ENCODE results near the gene NEURL1.

Gene NEURL1

GRCh38 chr10:103553743-103554487 is 60.4 kb downstream of the NEURL1 start:
- no peak for DNase-seq (ENCODE audit: low spot score)
- in situ Hi-C loops (cut with MboI; ENCODE audit: low pct_unique_long_range_greater_than_20kb, low sequenced_read_pairs, unreplicated experiment), result no loop called here
- TF ChIP-seq, protein P1, sequence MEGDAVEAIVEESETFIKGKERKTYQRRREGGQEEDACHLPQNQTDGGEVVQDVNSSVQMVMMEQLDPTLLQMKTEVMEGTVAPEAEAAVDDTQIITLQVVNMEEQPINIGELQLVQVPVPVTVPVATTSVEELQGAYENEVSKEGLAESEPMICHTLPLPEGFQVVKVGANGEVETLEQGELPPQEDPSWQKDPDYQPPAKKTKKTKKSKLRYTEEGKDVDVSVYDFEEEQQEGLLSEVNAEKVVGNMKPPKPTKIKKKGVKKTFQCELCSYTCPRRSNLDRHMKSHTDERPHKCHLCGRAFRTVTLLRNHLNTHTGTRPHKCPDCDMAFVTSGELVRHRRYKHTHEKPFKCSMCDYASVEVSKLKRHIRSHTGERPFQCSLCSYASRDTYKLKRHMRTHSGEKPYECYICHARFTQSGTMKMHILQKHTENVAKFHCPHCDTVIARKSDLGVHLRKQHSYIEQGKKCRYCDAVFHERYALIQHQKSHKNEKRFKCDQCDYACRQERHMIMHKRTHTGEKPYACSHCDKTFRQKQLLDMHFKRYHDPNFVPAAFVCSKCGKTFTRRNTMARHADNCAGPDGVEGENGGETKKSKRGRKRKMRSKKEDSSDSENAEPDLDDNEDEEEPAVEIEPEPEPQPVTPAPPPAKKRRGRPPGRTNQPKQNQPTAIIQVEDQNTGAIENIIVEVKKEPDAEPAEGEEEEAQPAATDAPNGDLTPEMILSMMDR (IDR thresholded peaks at IDR 0.05; ENCODE audit: extremely low read depth, insufficient read depth, missing control alignments), result no peak

- DNase-seq (ENCODE audit: low spot score), result no peak
- TF ChIP-seq, protein P1 (IDR thresholded peaks at IDR 0.05; ENCODE audit: extremely low read depth, insufficient read depth, missing control alignments), result no peak
- in situ Hi-C loops (cut with MboI; ENCODE audit: low pct_unique_long_range_greater_than_20kb, low sequenced_read_pairs, unreplicated experiment), result no loop called here
Measured at GRCh38 chr10:103554488-103555324, 61.2 kb downstream of the NEURL1 start.

DNA sequence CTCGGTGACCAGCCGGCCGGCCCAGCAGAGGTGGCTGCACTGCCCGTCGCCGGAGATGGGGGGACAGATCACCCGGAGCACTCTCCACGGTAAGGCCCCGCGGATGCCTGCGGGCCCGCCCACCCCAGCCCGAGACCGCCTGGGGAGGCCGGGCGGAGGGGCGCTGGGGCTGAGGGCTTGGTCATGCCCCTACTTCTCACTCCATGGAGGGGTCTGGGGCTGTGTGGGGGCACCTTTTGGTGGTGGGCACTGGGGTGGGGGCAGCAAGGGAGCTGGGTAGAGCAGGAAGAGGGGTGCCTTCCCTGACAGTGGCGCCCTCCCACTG is 61.8 kb downstream of the NEURL1 start:
- TF ChIP-seq, protein P1 (IDR thresholded peaks at IDR 0.05; ENCODE audit: extremely low read depth, insufficient read depth, missing control alignments), result no peak
- in situ Hi-C loops (cut with MboI; ENCODE audit: low pct_unique_long_range_greater_than_20kb, low sequenced_read_pairs, unreplicated experiment), result no loop called here
- no peak for DNase-seq (ENCODE audit: low spot score)

- in situ Hi-C loops (cut with MboI; ENCODE audit: low pct_unique_long_range_greater_than_20kb, low sequenced_read_pairs, unreplicated experiment), result no loop called here
- TF ChIP-seq, protein P1 (IDR thresholded peaks at IDR 0.05; ENCODE audit: extremely low read depth, insufficient read depth, missing control alignments), result no peak
- DNase-seq (ENCODE audit: low spot score), result no peak
Measured at GRCh38 chr10:103555712-103556111, 62.2 kb downstream of the NEURL1 start.

GRCh38 chr10:103556383-103557007 is 63.0 kb downstream of the NEURL1 start:
- no peak for DNase-seq (ENCODE audit: low spot score)
- TF ChIP-seq, protein P1 (IDR thresholded peaks at IDR 0.05; ENCODE audit: extremely low read depth, insufficient read depth, missing control alignments), result no peak
- in situ Hi-C loops (cut with MboI; ENCODE audit: low pct_unique_long_range_greater_than_20kb, low sequenced_read_pairs, unreplicated experiment), result no loop called here

DNA sequence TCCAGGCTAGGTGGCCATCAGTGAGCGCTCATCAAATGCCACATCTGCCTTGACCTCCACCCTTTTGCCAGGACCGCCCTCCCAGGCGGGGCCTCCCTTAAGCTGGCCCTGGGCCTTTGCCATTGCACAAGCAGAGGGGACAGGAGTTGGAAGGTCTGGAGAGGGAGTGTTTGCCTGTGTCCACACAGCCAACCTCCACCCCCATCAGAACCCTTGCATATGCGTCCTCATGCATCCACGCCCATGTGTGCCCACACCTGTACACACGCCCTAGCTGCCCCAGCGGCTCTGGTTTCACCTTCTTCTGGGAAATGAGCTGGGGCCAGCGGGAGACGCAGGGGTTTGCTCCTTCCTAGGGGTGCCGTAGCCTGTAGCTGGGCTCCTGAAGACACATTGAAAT is 64.0 kb downstream of the NEURL1 start:
- TF ChIP-seq, protein P1 (IDR thresholded peaks at IDR 0.05; ENCODE audit: extremely low read depth, insufficient read depth, missing control alignments), result no peak
- in situ Hi-C loops (cut with MboI; ENCODE audit: low pct_unique_long_range_greater_than_20kb, low sequenced_read_pairs, unreplicated experiment), result no loop called here
- no peak for DNase-seq (ENCODE audit: low spot score)

Measured in GM13977 (cell line).